IPS DF 6.9 (cell line): ENCODE measurements around the gene FOXA3.

Source experiments
- DNase-seq: peaks from one replicate; pipeline ENCODE4 v3.0.0-alpha.2; 2013; ENCODE audit warnings: low read depth, low spot score
- H3K27ac ChIP-seq: one replicate; pipeline ENCODE4 v1.5.1; 2013; ENCODE audit warnings: low read length, control low read depth
- H3K27me3 ChIP-seq: 2 replicates; pipeline ENCODE4 v1.6.1; 2013; ENCODE audit warnings: mild to moderate bottlenecking, low read length; ENCODE audit not compliant: control insufficient read depth, insufficient read depth
- H3K36me3 ChIP-seq: 2 replicates; pipeline ENCODE4 v1.6.1; 2013; ENCODE audit warnings: low read length; ENCODE audit not compliant: control insufficient read depth, insufficient read depth
- H3K4me1 ChIP-seq: 2 replicates; pipeline ENCODE4 v1.6.1; 2013; ENCODE audit warnings: low read length; ENCODE audit not compliant: control insufficient read depth, insufficient read depth
- H3K4me3 ChIP-seq: 2 replicates; pipeline ENCODE4 v1.5.1; 2013; ENCODE audit warnings: mild to moderate bottlenecking, low read length
- H3K9me3 ChIP-seq: 2 replicates; pipeline ENCODE4 v1.6.1; 2013; ENCODE audit warnings: low read length, inconsistent platforms; ENCODE audit not compliant: control insufficient read depth, insufficient read depth
- WGBS: extraction: QIAGEN DNeasy Blood & Tissue Kit; methylation state at CpG from one replicate; pipeline ENCODE4 v1.1.7; 2013; ENCODE audit warnings: mixed read lengths, missing lambda C conversion rate; ENCODE audit not compliant: insufficient read length, insufficient coverage; 5-methylcytosine and 5-hydroxymethylcytosine counted together

The FOXA3 gene

GRCh38 chr19:45821103-45821521, 43.0 kb upstream of the FOXA3 start:
- no peak overlapping the region for H3K4me3 ChIP-seq
- peaks cover 5% of the 10 kb centered on the region for H3K4me1 ChIP-seq
- H3K27ac ChIP-seq = no peak overlapping the region
- peaks cover 26% of the 10 kb centered on the region for H3K36me3 ChIP-seq
- DNase-seq = no peak
- no peaks in the 10 kb centered on the region for H3K9me3 ChIP-seq
- WGBS = no CpG with 5 or more reads among the region's 8 CpGs
- no peaks in the 10 kb centered on the region for H3K27me3 ChIP-seq

- H3K9me3 ChIP-seq = no peaks in the 10 kb centered on the region
- no peak for DNase-seq
- no peak overlapping the region for H3K27ac ChIP-seq
- peaks cover 5% of the 10 kb centered on the region for H3K4me1 ChIP-seq
- H3K27me3 ChIP-seq = no peaks in the 10 kb centered on the region
- H3K36me3 ChIP-seq = peaks cover 30% of the 10 kb centered on the region
- no CpG with 5 or more reads among the region's 10 CpGs for WGBS
- H3K4me3 ChIP-seq = no peak overlapping the region
These were observed 42.6 kb upstream of the FOXA3 start for GRCh38 chr19:45821570-45821969.

GRCh38 chr19:45822716-45823115, 41.4 kb upstream of the FOXA3 start:
- Histone ChIP-seq H3K27me3 (no peaks in the 10 kb centered on the region), H3K9me3 (no peaks in the 10 kb centered on the region), H3K4me1 (peaks cover 3% of the 10 kb centered on the region), H3K27ac (no peak overlapping the region), H3K36me3 (peaks cover 41% of the 10 kb centered on the region), H3K4me3 (no peak overlapping the region)
- DNase-seq = no peak
- WGBS = no CpG with 5 or more reads among the region's 5 CpGs

GRCh38 chr19:45823182-45823581, 40.9 kb upstream of the FOXA3 start:
- Histone ChIP-seq H3K27ac (no peak overlapping the region), H3K9me3 (no peaks in the 10 kb centered on the region), H3K4me3 (no peak overlapping the region), H3K36me3 (peaks cover 42% of the 10 kb centered on the region), H3K4me1 (no peaks in the 10 kb centered on the region; the same call in 1 of the 2 replicates), H3K27me3 (no peaks in the 10 kb centered on the region)
- DNase-seq = no peak
- WGBS = no CpG with 5 or more reads among the region's 12 CpGs

- WGBS = no CpG with 5 or more reads among the region's 12 CpGs
- H3K4me1 ChIP-seq = no peaks in the 10 kb centered on the region; the same call in 1 of the 2 replicates
- no peak overlapping the region for H3K27ac ChIP-seq
- no peak for DNase-seq
- no peaks in the 10 kb centered on the region for H3K9me3 ChIP-seq
- H3K36me3 ChIP-seq = peaks cover 46% of the 10 kb centered on the region
- no peaks in the 10 kb centered on the region for H3K27me3 ChIP-seq
- H3K4me3 ChIP-seq = no peak overlapping the region
These were observed 40.1 kb upstream of the FOXA3 start for GRCh38 chr19:45824041-45824471.

GRCh38 chr19:45824531-45825262, 39.4 kb upstream of the FOXA3 start:
- DNase-seq = no peak
- no peaks in the 10 kb centered on the region for H3K27me3 ChIP-seq
- no peaks in the 10 kb centered on the region for H3K9me3 ChIP-seq
- no peak overlapping the region for H3K4me3 ChIP-seq
- peaks cover 51% of the 10 kb centered on the region for H3K36me3 ChIP-seq
- H3K27ac ChIP-seq = no peak overlapping the region
- H3K4me1 ChIP-seq = no peaks in the 10 kb centered on the region; the same call in 1 of the 2 replicates
- no CpG with 5 or more reads among the region's 26 CpGs for WGBS

- no peak for DNase-seq
- Histone ChIP-seq H3K4me3 (no peak overlapping the region), H3K4me1 (no peaks in the 10 kb centered on the region; the same call in 1 of the 2 replicates), H3K36me3 (peaks cover 56% of the 10 kb centered on the region), H3K27me3 (no peaks in the 10 kb centered on the region), H3K9me3 (no peaks in the 10 kb centered on the region), H3K27ac (no peak overlapping the region)
- WGBS = no CpG with 5 or more reads among the region's 8 CpGs
These were observed 38.9 kb upstream of the FOXA3 start for GRCh38 chr19:45825263-45825605.

- Histone ChIP-seq H3K27ac (no peak overlapping the region), H3K36me3 (peaks cover 54% of the 10 kb centered on the region), H3K9me3 (no peaks in the 10 kb centered on the region), H3K27me3 (no peaks in the 10 kb centered on the region), H3K4me3 (no peak overlapping the region), H3K4me1 (no peaks in the 10 kb centered on the region; the same call in 1 of the 2 replicates)
- WGBS = no CpG with 5 or more reads among the region's 22 CpGs
- DNase-seq = no peak
These were observed 37.9 kb upstream of the FOXA3 start for GRCh38 chr19:45825917-45826893.

- Histone ChIP-seq H3K4me3 (no peak overlapping the region), H3K27ac (no peak overlapping the region), H3K9me3 (no peaks in the 10 kb centered on the region), H3K4me1 (no peaks in the 10 kb centered on the region; the same call in 1 of the 2 replicates), H3K27me3 (no peaks in the 10 kb centered on the region), H3K36me3 (peaks cover 60% of the 10 kb centered on the region)
- no peak for DNase-seq
- no CpG with 5 or more reads among the region's 11 CpGs for WGBS
These were observed 37.2 kb upstream of the FOXA3 start for GRCh38 chr19:45826934-45827333.

GRCh38 chr19:45827459-45828093, 36.5 kb upstream of the FOXA3 start:
- Histone ChIP-seq H3K27ac (no peak overlapping the region), H3K36me3 (peaks cover 63% of the 10 kb centered on the region), H3K9me3 (no peaks in the 10 kb centered on the region), H3K27me3 (no peaks in the 10 kb centered on the region), H3K4me1 (no peaks in the 10 kb centered on the region; the same call in 1 of the 2 replicates), H3K4me3 (no peak overlapping the region)
- no peak for DNase-seq
- no CpG with 5 or more reads among the region's 16 CpGs for WGBS
